Keratinocyte (primary cell): Measurements from ENCODE around the gene SNRNP25. TPM values are rescaled to one million over a fixed set of nuclear protein-coding genes. Genes with fewer than 3 reads are reported as not detected.

Experiments
- DNase-seq: peaks from one replicate; pipeline ENCODE4 v3.0.0-alpha.2; 2011; ENCODE audit warnings: low read depth, missing footprints, low spot score
- FAIRE-seq: peaks from 2 replicates; lab custom pipeline; 2011; peaks lifted over from hg19 to GRCh38; lab: Jason Lieb, UNC
- H2AFZ ChIP-seq: 2 replicates; pipeline ENCODE4 v1.6.0; 2012; ENCODE audit warnings: low read length, control low read depth, inconsistent platforms; ENCODE audit not compliant: control insufficient read depth
- H3K27ac ChIP-seq: 2 replicates; pipeline ENCODE4 v1.5.1; 2011; ENCODE audit warnings: low read length; ENCODE audit not compliant: control insufficient read depth, insufficient read depth
- H3K27me3 ChIP-seq: 3 replicates; pipeline ENCODE4 v1.6.0; 2011; ENCODE audit warnings: low read length; ENCODE audit not compliant: control insufficient read depth, insufficient read depth; ENCODE audit errors: extremely low read depth
- H3K36me3 ChIP-seq, 2 experiments: 2 replicates in 1 of 2; 3 replicates in 1 of 2; pipeline ENCODE4 v1.5.1; 2011; ENCODE audit warnings: low read length in 2 of 2, mild to moderate bottlenecking in 1 of 2; ENCODE audit not compliant: control insufficient read depth in 2 of 2, insufficient read depth in 2 of 2; ENCODE audit errors: extremely low read depth in 1 of 2
- H3K4me1 ChIP-seq: 3 replicates; pipeline ENCODE4 v1.5.1; 2011; ENCODE audit warnings: low read length; ENCODE audit not compliant: control insufficient read depth, insufficient read depth; ENCODE audit errors: extremely low read depth
- H3K4me2 ChIP-seq: 3 replicates; pipeline ENCODE4 v1.6.0; 2011; ENCODE audit warnings: low read depth, low read length; ENCODE audit not compliant: control insufficient read depth, insufficient read depth; ENCODE audit errors: extremely low read depth
- H3K4me3 ChIP-seq, 3 experiments: fragments of 200-600 bp in 1 of 3; sonication (generic) in 1 of 3; 2 replicates in 2 of 3; 3 replicates in 1 of 3; pipeline ENCODE4 v1.5.1; 2011 to 2016; ENCODE audit warnings: low read length in 3 of 3, mild to moderate bottlenecking in 3 of 3, control low read depth in 2 of 3, inconsistent platforms in 1 of 3, low read depth in 1 of 3, mixed read lengths in 1 of 3, mixed run types in 1 of 3, moderate library complexity in 1 of 3; ENCODE audit not compliant: control insufficient read depth in 2 of 3, insufficient read depth in 2 of 3; ENCODE audit errors: extremely low read depth in 1 of 3
- H3K79me2 ChIP-seq: 2 replicates; pipeline ENCODE4 v1.6.0; 2012; ENCODE audit warnings: low read length; ENCODE audit not compliant: control insufficient read depth, insufficient read depth
- H3K9ac ChIP-seq: 3 replicates; pipeline ENCODE4 v1.6.0; 2011; ENCODE audit warnings: low read length; ENCODE audit not compliant: control insufficient read depth, insufficient read depth; ENCODE audit errors: extremely low read depth
- H3K9me1 ChIP-seq: 3 replicates; pipeline ENCODE4 v1.6.0; 2011; ENCODE audit warnings: low read length; ENCODE audit not compliant: control insufficient read depth, insufficient read depth; ENCODE audit errors: extremely low read depth
- H3K9me3 ChIP-seq: 2 replicates; pipeline ENCODE4 v1.5.1; 2012; ENCODE audit warnings: low read depth, low read length; ENCODE audit not compliant: control insufficient read depth
- H4K20me1 ChIP-seq: 3 replicates; pipeline ENCODE4 v1.6.0; 2011; ENCODE audit warnings: low read length; ENCODE audit not compliant: control insufficient read depth, insufficient read depth; ENCODE audit errors: extremely low read depth
- EZH2 ChIP-seq: IDR thresholded peaks from one replicate; pipeline ENCODE4 v1.6.1; 2012; ENCODE audit warnings: inconsistent platforms, mild to moderate bottlenecking, low read length, moderate library complexity
- dilution Hi-C: fragments of 300-500 bp; cut with MboI; formaldehyde crosslinking; loops from one replicate; pipeline ENCODE4 v1.7.0; 2020; ENCODE audit warnings: low sequenced_read_pairs; ENCODE audit not compliant: extremely low pct_ligation_motif_present
- polyA plus RNA-seq, 5 experiments: library from polyadenylated mRNA; depleted of rRNA in 3 of 5; stranded (reverse) in 3 of 5; stranded (forward) in 1 of 5; unstranded in 1 of 5; fragments of >200 nt; gene quantifications; 1 replicate in 1 of 5; 2 replicates in 3 of 5; 3 replicates in 1 of 5; pipeline versions ENCODE4 v1.2.1 to v1.2.3, GENCODE V29; 2011 to 2012; ENCODE audit warnings: missing spikeins in 2 of 5, low read depth in 1 of 5, low replicate concordance in 1 of 5
- TF ChIP-seq, protein P1 (sequence below), 3 experiments: IDR thresholded peaks in 1 of 3; conservative IDR thresholded peaks in 1 of 3; optimal IDR thresholded peaks in 1 of 3; 2 replicates in 2 of 3; 3 replicates in 1 of 3; pipeline versions ENCODE3 to v1.5.1; 2011; ENCODE audit warnings: low read length in 3 of 3, mild to moderate bottlenecking in 3 of 3, moderate library complexity in 2 of 3, control low read depth in 1 of 3, inconsistent platforms in 1 of 3; ENCODE audit not compliant: insufficient read depth in 2 of 3; ENCODE audit errors: extremely low read depth in 1 of 3

SNRNP25 gene
- polyA plus RNA-seq, 1 donor (not counting 4 experiments of a cell fraction or from before 2014, with no cell fraction given), result 45.9 TPM

DNA sequence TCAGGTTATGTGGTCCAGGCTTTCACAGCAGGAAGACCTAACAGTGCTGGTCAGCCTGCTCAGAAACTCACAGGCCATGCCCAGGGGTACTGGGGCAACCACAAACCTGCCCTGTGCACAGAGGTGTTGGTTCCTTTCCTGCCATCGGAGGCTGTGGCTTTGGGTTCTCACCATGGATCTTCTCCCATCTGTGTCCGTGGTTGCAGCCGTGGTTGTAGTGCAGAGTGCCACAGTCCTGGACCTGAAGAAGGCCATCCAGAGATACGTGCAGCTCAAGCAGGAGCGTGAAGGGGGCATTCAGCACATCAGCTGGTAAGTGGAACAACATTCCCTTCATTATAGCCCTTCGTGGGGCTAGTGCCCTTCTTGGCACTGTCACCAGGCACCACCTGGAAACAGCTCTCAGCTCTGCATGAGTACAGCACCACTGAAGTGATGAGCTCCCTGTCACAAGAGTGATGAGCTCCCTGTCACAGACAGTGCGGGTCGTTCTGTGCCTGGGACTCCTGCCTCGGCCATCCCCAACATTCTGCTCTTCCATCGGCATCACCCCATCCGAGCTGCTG lies 2.0 kb downstream of the SNRNP25 start:
- no peaks in the 10 kb centered on the region for H3K27me3 ChIP-seq
- TF ChIP-seq EZH2, result no peak
- TF ChIP-seq, protein P1, sequence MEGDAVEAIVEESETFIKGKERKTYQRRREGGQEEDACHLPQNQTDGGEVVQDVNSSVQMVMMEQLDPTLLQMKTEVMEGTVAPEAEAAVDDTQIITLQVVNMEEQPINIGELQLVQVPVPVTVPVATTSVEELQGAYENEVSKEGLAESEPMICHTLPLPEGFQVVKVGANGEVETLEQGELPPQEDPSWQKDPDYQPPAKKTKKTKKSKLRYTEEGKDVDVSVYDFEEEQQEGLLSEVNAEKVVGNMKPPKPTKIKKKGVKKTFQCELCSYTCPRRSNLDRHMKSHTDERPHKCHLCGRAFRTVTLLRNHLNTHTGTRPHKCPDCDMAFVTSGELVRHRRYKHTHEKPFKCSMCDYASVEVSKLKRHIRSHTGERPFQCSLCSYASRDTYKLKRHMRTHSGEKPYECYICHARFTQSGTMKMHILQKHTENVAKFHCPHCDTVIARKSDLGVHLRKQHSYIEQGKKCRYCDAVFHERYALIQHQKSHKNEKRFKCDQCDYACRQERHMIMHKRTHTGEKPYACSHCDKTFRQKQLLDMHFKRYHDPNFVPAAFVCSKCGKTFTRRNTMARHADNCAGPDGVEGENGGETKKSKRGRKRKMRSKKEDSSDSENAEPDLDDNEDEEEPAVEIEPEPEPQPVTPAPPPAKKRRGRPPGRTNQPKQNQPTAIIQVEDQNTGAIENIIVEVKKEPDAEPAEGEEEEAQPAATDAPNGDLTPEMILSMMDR (optimal IDR thresholded peaks at IDR 0.05 in 1 of 3, IDR thresholded peaks at IDR 0.05 in 1 of 3, conservative IDR thresholded peaks at IDR 0.05 in 1 of 3; ENCODE audit: extremely low read depth in 1 of 3, insufficient read depth in 2 of 3, low read length in 3 of 3), result no peak
- dilution Hi-C loops, result no loop called here
- no peak overlapping the region for H3K27ac ChIP-seq
- no peak overlapping the region for H3K9ac ChIP-seq
- H3K4me2 ChIP-seq, result no peak overlapping the region
- peaks cover 30 to 39% of the 10 kb centered on the region in 2 experiments for H3K36me3 ChIP-seq
- peaks cover 7% of the 10 kb centered on the region for H3K4me1 ChIP-seq
- H3K9me3 ChIP-seq, result no peaks in the 10 kb centered on the region
- H4K20me1 ChIP-seq, result no peaks in the 10 kb centered on the region
- H3K9me1 ChIP-seq, result no peaks in the 10 kb centered on the region
- H3K4me3 ChIP-seq, result no peak overlapping the region
- no peak for FAIRE-seq
- no peak overlapping the region for H2AFZ ChIP-seq
- H3K79me2 ChIP-seq, result peaks cover 29% of the 10 kb centered on the region
- DNase-seq, result no peak

GRCh38 chr16:56231-56927 lies 2.8 kb downstream of the SNRNP25 start:
- dilution Hi-C loops, result no loop called here
- FAIRE-seq, result no peak

More at GRCh38 chr16:56231-56927, 2.8 kb downstream of the SNRNP25 start:
- Histone ChIP-seq H3K9me3 (no peaks in the 10 kb centered on the region), H3K27ac (no peak overlapping the region), H2AFZ (no peak overlapping the region), H3K4me3 (no peak overlapping the region), H3K79me2 (peaks cover 23% of the 10 kb centered on the region), H4K20me1 (no peaks in the 10 kb centered on the region), H3K9ac (no peak overlapping the region), H3K36me3 (peaks cover 29 to 37% of the 10 kb centered on the region in 2 experiments), H3K4me1 (peaks cover 7% of the 10 kb centered on the region), H3K27me3 (no peaks in the 10 kb centered on the region), H3K9me1 (no peaks in the 10 kb centered on the region), H3K4me2 (no peak overlapping the region)
- DNase-seq, result no peak
- no peak for TF ChIP-seq EZH2
- TF ChIP-seq, protein P1 (optimal IDR thresholded peaks at IDR 0.05 in 1 of 3, IDR thresholded peaks at IDR 0.05 in 1 of 3, conservative IDR thresholded peaks at IDR 0.05 in 1 of 3; ENCODE audit: extremely low read depth in 1 of 3, insufficient read depth in 2 of 3, low read length in 3 of 3), result no peak
